NCI-H345 treated with DMSO at 0.1 percent for 48 hours (cell line): ENCODE measurements around the gene ZBTB44.
A peak's percentile ranks its signal among the peaks of the same experiment; 100 is the strongest.
"Not testable (repeated sequence)": the region's sequence is repeated elsewhere in the genome, so short reads cannot be mapped to it uniquely, and the experiment has no call there.

ENCODE experiments used
- DNase-seq: peaks from one replicate; lab custom pipeline; 2025; ENCODE audit not compliant: unreplicated experiment; lab: John Stamatoyannopoulos, UW

ZBTB44 gene

DNA sequence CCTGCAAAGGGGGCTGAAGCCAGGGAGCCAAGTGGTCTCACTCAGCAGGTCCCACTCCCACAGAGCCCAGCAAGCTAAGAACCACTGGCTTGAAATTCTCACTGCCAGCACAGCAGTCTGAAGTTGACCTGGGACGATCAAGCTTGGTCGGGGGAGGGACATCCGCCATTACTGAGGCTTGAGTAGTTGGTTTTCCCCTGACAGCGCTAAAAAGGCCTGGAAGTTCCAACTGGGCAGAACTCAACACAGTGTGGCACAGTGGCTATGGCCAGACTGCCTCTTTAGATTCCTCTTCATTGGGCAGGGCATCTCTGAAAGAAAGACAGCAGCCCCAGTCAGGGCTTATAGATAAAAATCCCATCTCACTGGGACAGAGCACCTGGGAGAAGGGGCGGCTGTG, 64.8 kb downstream of the ZBTB44 start:
- DNase-seq, result not testable (repeated sequence)

DNA sequence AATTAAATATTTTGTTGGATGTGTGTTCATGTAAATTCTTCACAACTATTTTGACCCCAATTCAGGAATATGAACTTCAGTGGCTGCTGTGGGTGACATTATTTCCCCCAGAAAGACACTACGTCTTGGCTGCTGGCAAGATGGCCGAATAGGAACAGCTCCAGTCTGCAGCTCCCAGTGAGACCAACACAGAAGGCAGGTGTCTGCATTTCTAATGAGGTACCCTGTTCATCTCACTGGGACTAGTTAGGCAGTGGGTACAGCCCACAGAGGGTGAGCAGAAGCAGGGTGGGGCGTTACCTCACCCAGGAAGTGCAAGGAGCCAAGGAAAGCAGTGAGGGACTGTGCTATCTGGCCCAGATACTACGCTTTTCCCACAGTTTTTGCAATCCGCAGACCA, 65.3 kb downstream of the ZBTB44 start:
- no peak for DNase-seq

DNA sequence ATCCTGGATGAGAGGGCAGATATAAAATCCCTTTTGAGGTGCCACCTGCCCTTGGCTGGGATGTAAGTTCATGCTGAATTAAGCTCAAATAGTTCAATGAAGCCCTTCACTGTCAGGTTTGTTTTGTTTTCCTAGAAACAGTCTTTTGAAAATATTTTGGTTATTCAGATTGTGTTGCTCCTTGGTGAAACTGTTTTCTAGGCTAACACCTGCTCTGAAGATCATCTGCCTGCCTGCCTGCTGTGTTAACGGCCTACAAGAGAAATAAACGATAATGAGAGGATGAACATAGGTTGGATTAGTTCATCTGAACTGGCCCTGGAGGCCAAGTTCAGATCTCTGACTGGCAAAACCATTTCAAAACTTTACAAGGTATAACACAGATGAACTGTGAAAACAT, 67.4 kb downstream of the ZBTB44 start:
- DNase-seq, result peak; percentile 59

GRCh38 chr11:130246738-130247137, 68.0 kb downstream of the ZBTB44 start:
- DNase-seq, result no peak

GRCh38 chr11:130246270-130246669, 68.4 kb downstream of the ZBTB44 start:
- DNase-seq, result no peak

DNA sequence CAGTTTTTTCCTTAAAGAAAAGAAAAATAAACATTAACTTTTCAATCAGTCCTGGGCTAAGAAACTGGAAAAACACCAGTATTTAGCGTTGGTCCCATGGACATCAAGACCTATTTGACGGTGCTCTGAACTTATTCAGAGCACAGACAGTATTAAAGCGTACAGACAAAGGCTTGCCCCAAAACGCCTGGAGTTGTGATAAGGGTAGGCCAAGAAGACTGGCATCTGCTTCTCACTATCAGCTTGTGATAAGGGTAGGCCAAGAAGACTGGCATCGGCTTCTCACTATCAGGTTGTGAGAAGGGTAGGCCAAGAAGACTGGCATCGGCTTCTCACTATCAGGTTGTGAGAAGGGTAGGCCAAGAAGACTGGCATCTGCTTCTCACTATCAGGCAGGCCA, 69.3 kb downstream of the ZBTB44 start:
- not testable (repeated sequence) for DNase-seq

DNA sequence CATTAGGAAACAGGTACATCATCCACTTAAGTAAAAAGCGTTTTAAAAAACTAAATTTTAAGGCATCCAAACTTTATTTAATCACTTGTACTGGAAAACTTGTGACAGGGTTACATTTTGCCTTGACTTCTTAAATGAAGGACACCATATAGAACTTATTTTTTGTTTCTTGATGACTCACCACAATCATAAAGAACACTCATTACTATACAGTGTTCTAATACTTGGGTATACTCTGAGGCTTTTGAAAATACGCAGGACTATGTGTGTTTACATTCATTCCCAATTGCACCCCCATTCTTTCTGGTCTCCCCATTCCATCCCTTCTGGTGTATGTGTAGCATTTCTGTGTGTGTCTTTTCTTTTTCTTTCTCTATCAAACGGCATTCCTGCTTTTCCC, 69.9 kb downstream of the ZBTB44 start:
- DNase-seq, result no peak

DNA sequence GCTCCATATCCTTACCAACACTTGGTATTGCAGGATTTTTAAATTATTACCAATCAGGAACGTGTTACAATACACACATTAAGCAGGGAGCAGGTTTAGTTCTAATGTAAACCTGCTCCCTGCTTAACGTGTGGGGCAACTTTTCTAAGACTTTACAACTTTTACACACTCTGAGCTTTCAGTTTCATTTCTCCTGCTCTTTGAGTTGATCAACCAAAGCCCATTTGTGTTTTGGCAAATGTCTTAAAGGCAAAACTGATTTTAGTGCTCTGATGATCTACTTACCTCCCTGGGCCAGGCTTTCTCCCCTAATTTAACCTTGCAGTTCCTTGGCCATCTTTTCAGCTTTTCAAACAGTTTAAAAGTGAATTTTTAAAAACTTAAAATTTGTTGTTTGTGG, 70.9 kb downstream of the ZBTB44 start:
- no peak for DNase-seq

- DNase-seq, result no peak
Observed at GRCh38 chr11:130241713-130242112, 73.0 kb downstream of the ZBTB44 start.

- no peak for DNase-seq
Observed at GRCh38 chr11:130237282-130238006, 77.3 kb downstream of the ZBTB44 start.

- no peak for DNase-seq
Observed at GRCh38 chr11:130234315-130234714, 80.4 kb downstream of the ZBTB44 start.

DNA sequence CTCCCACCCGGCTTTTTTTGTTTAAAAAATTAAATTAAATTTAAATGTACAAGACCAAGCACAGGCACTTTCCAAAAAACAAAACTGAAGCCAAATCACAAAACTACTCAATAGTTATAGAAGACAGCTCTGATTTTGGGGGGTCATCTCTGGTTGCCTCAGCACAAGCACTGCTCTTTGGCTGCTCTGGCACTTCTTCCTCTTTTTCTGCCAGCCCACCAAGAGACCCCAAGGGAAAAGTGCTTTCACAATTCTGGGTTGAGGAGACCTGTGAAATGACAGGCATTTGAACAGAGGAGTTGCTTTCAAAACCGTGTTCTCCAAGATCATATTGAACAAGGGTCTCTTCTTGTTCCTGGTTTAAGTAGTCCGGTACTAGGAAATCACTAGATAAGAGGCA, 80.8 kb downstream of the ZBTB44 start:
- not testable (repeated sequence) for DNase-seq

DNA sequence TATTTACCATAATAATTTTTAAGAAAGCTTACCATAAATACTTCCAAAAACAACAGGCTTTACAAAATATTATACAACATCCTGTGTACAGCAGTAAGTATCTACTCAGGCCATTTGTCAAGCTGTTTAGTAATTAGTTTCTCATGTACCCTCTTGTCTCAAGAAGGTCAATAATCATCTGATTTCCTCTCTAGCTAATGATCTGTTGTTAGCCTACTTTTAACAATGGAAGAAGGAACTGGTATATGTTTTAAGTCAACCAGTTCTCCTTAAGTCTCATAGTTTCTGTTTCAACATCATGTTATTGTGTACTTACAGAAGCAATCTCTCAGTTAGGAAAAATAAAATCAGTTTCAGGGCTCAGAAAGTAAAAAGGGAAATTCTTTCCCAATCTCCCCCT, 81.2 kb downstream of the ZBTB44 start:
- DNase-seq, result not testable (repeated sequence)

DNA sequence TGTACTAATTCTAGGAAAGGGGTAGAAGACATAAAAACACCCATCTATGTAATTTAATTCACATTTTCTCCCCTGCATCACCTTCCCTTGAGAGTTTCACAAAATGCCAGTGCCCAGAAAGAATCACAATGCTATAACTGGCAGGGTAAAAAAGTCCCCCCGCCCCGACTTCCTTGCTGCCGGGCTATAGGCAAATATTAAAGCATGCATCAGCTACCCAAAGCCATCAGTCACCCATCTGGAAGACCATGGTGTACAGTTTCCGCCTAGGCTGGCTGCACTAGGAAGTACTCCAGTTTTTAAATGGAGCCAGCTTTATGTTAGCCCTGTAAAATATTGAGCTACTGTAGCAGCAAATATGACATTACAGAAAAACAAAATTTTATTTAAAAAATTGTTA, 87.3 kb downstream of the ZBTB44 start:
- no peak for DNase-seq

- no peak for DNase-seq
Observed at GRCh38 chr11:130223291-130223971, 91.3 kb downstream of the ZBTB44 start.

DNA sequence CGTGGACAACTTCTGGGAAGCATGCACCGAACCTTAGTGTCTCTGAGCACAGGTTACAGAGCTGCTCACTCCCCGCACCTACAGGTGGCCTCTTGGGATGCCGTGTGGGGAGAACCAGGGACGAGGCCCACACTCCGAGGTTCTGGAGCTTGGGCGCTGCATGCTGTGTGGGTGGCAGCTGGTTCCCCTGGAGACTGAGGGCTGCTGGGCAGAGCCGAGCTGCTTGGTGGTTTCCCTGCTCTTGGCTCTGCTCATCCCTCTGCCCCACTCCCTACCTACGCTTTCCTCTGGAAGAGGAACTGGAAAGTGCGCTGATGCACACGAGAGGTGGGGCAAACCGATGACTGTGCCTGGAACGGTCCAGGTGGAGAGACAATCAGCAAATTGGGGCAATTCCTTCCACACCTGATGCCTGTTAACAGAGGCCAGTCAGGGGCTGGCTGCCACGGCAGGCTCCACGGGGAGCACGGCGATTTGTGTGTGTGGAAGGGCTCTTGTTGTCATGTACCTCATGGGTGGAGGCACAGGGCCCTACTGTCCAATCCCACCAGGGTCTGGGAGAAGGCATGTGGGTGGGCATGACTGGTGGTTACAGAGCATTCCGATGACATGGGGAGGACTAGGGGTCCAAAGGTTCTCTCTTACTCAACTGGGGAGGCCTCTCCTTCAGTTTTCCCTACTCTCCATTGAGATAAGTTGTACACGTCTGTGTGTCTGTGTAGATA, 94.2 kb downstream of the ZBTB44 start:
- no peak for DNase-seq

DNA sequence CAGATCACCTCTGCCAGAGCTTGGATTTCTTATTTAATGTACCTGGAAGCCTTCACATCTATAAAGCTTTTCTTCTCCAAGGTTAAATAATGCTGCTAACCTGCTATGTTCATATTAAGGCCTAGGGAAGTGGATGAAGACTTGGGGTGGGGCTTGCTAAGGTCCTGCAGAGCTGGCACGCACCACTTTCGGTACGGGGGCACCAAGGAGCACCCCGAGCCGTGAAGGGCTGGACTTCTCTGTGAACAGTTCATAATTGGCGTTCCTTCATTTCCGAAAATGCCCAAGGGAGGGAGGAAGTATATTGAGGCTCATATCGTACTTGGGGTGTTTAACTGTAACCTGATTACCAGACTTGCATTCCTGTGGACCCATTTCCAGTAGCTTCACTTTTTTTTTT, 95.6 kb downstream of the ZBTB44 start:
- no peak for DNase-seq

GRCh38 chr11:130218501-130219070, 96.1 kb downstream of the ZBTB44 start:
- DNase-seq, result no peak

DNA sequence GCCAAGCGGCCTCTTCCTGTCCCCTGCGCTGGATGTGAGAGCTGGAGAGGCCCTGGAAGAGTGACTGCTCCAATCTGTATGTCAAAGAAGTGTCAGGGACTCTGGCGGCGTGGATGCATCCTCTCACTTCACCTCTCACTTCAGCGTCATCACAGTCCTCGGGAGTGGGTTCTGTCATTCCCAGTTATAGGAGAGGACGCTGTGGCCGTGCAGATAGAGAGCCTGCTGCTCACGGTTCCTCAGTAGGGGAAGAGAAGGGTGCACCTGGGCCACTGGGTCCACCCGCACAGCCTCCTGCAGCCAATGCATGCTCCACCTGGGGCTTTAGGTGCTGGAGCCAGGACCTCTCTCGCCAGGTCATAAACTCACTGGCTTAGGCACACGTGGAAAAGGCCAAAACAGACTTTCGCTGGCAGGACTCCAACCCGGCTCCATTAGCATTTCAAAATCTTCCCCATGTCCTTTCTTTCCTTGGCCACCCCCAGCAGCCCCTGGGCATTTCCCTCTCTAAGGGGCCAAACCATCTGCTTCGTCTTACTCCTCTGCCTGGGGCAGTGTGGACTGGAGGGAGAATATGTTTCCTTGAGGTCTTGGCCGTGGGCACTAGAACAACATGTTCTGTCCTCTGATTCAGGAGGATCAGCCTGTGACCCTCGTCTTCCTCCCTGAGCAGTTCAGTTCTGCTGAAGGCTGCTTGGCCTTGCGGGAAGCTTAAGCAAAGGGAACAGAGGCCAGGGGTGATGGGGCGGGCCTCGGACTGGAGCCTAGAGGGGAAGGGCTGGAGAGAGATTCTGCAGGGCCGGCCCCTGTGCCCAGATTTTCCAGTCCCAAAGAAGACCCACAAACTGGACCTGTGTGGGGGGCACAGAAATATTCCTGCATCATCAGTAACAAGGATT, 97.3 kb downstream of the ZBTB44 start:
- DNase-seq, result no peak

GRCh38 chr11:130216591-130217132, 98.1 kb downstream of the ZBTB44 start:
- DNase-seq, result no peak

DNA sequence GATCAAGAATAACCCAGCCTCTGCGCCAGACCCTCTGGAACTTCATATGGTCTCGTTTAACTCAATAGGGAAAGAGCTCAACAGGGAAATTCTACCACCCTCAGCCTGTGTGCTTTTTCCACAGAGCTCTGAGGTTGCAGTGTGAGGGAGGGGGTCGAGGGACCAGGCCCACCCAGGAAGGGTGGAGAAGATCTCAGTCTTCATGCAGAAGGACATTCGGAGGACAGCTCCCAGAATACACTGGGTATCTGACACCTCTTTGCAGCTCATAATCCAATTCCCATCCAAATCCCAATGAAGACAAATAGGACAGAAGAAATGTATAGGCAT, 98.5 kb downstream of the ZBTB44 start:
- DNase-seq, result no peak
